Activated T-cell treated with anti-CD3 and anti-CD28 coated beads for 24 hours (primary cell): ENCODE results near the gene SERPINA6.
"Not testable (repeated sequence)": the region's sequence is repeated elsewhere in the genome, so short reads cannot be mapped to it uniquely, and the experiment has no call there.

ENCODE experiments used
- DNase-seq: peaks from one replicate; pipeline ENCODE4 v3.0.0-alpha.2; 2020; ENCODE audit warnings: low read depth

Gene SERPINA6

GRCh38 chr14:94354190-94354589 lies 31.1 kb upstream of the SERPINA6 start:
- DNase-seq: not testable (repeated sequence)

DNA sequence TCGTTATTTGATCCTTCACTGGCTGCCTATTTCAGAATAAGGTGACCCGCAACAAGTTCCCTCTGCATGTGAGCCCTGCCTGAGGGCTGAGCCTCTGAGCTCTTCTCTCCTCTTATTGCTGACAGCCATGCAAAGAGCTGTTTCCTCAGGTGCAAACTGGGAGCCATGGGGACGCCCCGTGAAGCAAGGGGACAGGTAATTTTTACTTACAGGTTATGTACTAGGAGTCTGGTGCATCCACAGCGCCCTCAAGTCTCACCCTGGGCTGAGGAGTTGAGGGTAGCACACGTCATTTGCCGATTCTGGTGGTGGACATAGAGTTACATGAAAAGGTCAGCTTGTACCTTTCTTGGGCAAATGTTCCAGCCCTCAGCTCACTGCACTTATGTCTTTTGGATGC lies 26.1 kb upstream of the SERPINA6 start:
- DNase-seq: no peak

DNA sequence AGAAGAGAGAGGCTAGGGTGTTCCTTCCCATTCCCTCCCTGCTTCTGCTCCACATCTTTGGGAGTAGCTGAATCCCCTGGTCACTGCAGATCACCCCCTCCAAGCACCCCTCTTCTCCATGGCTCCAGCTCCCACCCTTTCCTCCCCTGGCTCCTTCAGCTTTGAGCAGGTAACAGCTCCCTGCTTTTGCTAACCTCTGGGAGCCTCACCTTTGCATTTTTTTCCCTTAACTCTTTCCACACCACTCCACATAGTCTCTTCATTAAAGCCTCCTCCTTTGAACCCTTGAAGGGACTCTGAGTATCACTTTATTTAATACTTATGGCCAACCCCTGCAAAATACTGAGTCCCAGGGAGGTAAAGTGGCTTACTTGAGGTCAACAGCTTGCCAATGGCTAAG lies 25.7 kb upstream of the SERPINA6 start:
- no peak for DNase-seq

- no peak for DNase-seq
These were observed 23.7 kb upstream of the SERPINA6 start for GRCh38 chr14:94346841-94347240.

- peak; percentile 48 for DNase-seq
These were observed 23.1 kb upstream of the SERPINA6 start for GRCh38 chr14:94346065-94346786.

DNA sequence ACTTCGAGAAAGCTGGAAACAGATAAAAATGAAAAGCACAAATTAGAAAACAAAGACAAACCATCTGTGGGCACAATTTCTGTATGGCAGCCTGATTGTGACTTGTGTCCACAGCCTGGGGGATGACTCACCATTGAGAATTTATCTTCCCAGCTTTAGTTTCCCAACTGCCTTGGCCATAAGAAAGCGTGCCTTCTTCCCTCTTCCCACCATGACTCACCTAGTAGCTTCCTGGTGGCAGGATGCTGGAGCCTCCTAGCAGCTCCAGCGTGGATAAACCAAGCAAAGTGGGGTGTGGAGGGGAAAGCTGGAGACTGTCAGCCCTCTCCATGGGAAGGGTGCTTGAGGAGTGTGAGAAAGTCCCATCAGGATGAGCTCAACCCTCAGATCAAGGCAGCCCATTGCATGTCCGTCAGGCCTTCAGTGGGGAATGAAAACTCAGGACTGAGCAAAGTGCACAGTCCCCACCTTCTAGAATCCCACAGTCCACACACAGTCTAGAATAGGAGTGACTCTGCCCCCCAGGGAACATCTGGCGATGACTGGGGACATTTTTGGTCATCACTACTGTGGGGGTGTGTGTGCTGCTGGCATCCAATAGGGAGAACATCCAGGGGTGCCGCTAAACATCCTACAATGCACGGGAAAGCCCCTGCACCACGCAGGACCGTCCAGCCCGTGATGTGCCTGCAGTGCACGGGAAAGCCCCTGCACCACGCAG lies 22.4 kb upstream of the SERPINA6 start:
- DNase-seq: no peak

GRCh38 chr14:94344389-94344788 lies 21.3 kb upstream of the SERPINA6 start:
- DNase-seq: no peak

- DNase-seq: no peak
These were observed 20.3 kb upstream of the SERPINA6 start for GRCh38 chr14:94343238-94344005.

- DNase-seq: no peak
These were observed 19.3 kb upstream of the SERPINA6 start for GRCh38 chr14:94342334-94342934.

GRCh38 chr14:94341656-94342333 lies 18.7 kb upstream of the SERPINA6 start:
- no peak for DNase-seq

DNA sequence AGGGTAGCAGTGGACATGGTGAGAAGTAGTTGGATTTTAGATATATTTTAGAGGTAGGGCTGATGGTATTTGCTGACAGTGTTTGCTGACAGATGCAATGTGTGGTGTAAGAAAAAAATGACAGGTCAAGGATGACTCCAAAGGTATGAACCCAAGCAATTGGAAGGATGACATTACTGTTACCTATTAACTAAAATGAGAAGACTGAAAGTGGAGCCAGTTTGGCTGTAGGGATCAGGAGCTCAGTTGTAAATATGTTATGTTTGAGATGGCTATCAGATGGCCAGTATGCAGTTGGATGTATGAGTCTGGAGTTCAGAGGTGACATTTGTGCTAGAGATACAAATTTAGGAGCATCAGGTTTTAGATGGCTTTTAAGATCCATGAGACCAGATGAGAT lies 17.4 kb upstream of the SERPINA6 start:
- no peak for DNase-seq

DNA sequence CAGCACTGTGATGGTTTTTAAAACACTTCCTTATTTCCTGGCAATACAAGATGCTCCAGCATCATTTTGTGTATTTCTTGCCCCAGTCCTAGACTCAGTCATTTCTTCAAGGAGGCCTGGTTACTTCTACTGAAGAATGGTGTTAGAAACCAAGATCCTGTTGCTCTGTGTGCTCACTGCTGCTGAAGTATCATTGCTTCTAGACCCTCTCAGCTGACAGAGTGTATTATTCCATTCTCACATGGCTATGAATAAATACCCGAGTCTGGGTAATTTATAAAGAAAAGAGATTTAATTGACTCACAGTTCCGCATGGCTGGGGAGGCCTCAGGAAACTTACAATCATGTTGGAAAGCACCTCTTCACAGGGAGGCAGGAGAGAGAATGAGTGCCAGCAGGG lies 14.9 kb upstream of the SERPINA6 start:
- DNase-seq: no peak

DNA sequence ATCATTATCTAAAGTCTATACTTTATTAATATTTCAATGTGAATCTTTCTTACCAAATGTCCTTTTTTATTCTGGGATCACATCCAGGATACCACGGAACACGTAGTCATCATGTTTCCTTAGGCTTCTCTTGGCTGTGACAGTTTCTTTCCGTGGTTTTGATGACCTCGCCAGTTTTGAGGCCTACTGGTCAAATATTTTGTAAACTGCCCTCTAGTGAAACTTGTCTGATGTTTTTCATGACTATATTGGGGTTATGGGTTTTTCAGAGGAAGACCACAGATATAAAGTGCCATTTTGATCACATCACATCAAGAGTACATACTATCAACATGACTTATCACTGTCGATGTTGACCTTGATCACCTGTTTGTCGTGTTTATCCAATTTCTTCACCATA lies 14.1 kb upstream of the SERPINA6 start:
- no peak for DNase-seq

DNA sequence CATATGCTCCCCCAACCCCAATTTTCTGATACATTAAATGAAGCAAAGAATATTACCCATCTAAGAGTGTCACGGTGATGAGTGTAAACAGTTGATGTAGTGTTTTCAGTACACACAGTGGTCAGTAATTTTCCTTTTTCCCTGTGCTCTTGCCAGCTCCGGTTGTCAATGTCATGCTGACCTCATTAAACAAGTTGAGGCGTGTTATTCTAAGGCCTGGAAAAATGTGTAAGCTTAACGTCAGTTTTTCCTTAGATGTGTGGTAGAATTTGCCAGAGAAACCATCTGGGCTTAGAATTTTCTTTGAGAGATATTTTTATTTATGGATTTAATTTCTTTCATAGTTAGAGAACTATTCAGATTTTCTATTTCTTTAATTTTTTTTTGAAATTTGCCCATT lies 11.7 kb upstream of the SERPINA6 start:
- no peak for DNase-seq

- no peak for DNase-seq
These were observed 9.5 kb upstream of the SERPINA6 start for GRCh38 chr14:94332587-94332986.

DNA sequence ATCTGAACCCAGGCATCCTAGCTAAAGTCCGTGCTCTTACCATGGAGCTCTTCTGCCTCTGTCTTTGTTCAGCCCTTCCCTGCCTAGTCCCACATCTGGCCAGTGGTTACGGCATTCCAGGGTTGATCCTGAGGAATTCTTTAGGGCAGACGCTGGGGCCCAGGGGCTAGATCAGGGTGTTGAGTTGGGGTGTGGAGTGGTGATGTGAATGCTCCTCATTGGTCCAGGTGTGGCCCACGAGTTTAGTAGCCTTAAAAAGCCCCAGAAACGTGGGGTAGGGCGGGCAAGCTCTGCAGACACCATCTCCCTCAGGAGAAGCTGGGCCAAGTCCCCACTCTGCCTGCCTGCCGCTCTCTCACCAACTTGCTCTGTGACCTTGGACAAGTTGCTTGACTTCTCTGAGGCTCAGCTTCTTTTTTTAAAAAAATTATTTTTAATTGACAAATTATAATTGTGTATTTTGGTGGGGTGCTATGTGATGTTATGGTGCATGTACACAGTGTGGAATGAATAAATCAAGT lies 9.0 kb upstream of the SERPINA6 start:
- no peak for DNase-seq

DNA sequence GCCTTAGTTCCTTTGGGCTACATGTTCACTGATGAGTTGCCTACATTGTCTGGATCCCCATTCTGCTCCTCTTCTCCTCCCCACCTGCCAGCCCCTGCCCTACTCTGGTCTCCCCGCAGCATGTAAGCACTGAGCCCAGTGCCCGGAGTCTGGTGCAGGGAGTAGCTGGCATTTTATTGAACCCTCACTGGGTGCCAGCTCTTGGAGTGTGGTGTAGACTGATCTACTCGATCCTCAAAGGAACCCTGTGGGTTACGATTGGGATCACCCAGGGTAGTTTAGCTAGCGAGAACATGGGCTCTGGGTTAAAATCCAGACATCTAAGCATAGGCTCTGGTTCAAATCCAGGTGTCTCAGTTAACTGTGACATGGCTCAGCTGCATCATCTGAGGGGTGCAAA lies 8.3 kb upstream of the SERPINA6 start:
- DNase-seq: no peak

- no peak for DNase-seq
These were observed 7.7 kb upstream of the SERPINA6 start for GRCh38 chr14:94330857-94331256.

DNA sequence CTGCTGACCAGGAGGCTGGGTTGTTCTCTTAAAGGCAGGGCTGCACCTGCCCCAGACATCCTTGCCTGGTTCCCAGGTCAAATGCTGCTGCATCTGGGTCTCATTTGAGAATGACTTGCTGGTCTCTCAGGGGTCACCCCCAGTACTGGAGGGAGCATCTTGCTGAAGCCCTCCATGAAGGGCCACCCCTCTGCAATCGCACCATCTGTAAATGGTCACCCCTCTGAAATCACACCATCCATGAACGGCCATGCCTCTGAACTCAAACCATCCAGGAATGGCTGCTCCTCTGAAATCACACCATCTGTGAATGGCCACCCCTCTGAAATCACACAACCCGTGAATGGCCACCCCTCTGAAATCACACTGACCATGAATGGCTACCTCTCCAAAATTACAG lies 7.3 kb upstream of the SERPINA6 start:
- no peak for DNase-seq

GRCh38 chr14:94329857-94330256 lies 6.7 kb upstream of the SERPINA6 start:
- no peak for DNase-seq

- DNase-seq: no peak
These were observed 5.1 kb upstream of the SERPINA6 start for GRCh38 chr14:94328196-94328595.
